Right ventricle myocardium superior (tissue), 1 donor: ENCODE data around the gene AHCYL1. TPM values are rescaled to one million over a fixed set of nuclear protein-coding genes. Genes with fewer than 3 reads are reported as not detected.

Experiments
- ATAC-seq: fragments of 200-7000 bp; cut with Tn5 transposase; one replicate; pipeline ENCODE4 v1.9.1; 2020; ENCODE audit warnings: mild to moderate bottlenecking; ENCODE audit not compliant: poor library complexity
- DNase-seq: peaks from one replicate; pipeline ENCODE4 v3.0.0-alpha.2; 2020
- intact Hi-C: fragments of 100-400 bp; cut with DNase I; formaldehyde crosslinking; loops from one replicate; pipeline ENCODE4 v1.11.2; 2022
- total RNA-seq: library from RNA; stranded (reverse); fragmentation: NEBNext Ultra II Directional; extraction: Animal tissue kit (Norgen Biotek cat#: 25700); gene quantifications from one replicate; pipeline ENCODE4 v1.2.1, GENCODE V29; 2021
- donor health status: DM: no; HTN: yes; CAD: no; lungs with severe emphysema.

AHCYL1 gene
- total RNA-seq, 1 donor from 2014 or later = 39.8 TPM

DNA sequence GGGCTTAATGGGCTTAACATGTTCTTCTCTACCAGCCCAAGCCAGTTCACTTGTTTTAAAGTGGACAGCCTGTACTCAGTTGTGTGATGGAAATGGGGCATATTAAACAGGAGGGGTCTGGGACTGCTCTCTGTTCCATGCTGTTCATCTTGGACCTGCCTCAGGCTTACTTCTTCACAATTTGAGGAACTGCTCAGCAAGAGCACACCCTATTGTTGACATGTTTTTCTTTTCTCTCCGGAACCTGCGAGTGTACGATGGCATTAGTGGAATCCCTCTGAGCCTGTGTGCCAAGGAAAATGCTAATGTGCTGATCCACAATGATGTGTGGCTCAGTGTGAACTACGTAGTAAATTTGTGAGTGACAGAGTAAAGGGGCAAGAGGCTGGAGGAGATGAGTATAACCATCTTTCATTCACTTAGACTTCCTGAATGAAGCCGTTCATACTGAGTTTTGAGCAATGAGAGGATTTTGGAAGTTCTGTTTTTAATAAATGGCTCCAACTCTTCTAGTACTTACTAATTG is 6.9 kb downstream of the AHCYL1 start:
- ATAC-seq = no peak

GRCh38 chr1:109993885-109994284 is 9.3 kb downstream of the AHCYL1 start:
- DNase-seq (no peak), ATAC-seq (no peak)
- intact Hi-C loops = no loop called here

More for the DNA sequence above, 6.9 kb downstream of the AHCYL1 start:
- DNase-seq = no peak
- intact Hi-C loops = no loop called here

- intact Hi-C loops = no loop called here
These were observed 10.1 kb downstream of the AHCYL1 start for GRCh38 chr1:109994654-109995053.

DNA sequence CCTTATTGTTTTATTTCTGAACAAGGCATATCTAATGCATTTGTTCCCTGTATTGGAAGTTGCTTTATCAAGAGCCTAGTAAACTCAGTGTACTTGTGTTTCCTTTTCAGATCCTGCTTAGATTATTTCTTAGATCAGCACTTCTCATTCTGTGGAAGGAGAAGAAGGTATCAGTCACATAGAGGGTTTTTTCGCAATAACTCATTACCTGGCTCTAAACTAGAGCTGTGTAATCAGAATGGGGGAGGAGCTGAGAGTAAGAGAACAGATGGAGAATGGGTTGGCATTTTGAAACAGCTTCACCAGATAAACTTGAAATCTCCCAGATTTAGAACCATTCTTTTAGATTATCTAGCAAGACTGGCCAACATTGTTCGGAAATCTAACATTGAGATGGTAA is 11.0 kb downstream of the AHCYL1 start:
- no peak for DNase-seq

More at GRCh38 chr1:109994654-109995053, 10.1 kb downstream of the AHCYL1 start:
- DNase-seq = no peak
- no peak for ATAC-seq

DNA sequence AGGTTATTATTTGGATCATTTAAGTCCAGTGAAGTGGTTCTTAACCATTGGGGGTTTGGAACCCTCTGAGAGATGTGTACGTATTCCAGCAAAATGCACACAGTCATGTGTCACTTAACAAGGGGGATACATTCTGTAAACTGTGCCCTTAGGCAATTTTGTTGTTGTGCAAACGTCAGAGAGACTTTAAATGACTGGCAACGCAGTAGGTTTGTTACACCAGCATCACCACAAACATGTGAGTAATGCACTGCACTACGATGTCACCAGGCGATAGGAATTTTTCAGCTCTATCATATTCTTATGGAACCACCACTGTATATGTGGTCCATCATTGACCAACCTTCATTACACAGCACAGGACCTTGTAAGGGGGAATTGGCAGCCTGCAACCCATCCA is 11.9 kb downstream of the AHCYL1 start:
- ATAC-seq = no peak
- DNase-seq = no peak
- intact Hi-C loops = no loop called here

More for the DNA sequence above, 11.0 kb downstream of the AHCYL1 start:
- intact Hi-C loops = no loop called here
- no peak for ATAC-seq

- intact Hi-C loops = no loop called here
- peak; percentile 32 for ATAC-seq
These were observed 12.8 kb downstream of the AHCYL1 start for GRCh38 chr1:109997204-109997866.

GRCh38 chr1:109997867-109998229 is 13.3 kb downstream of the AHCYL1 start:
- DNase-seq (no peak), ATAC-seq (no peak)
- intact Hi-C loops = no loop called here

More at GRCh38 chr1:109997204-109997866, 12.8 kb downstream of the AHCYL1 start:
- no peak for DNase-seq

- intact Hi-C loops = no loop called here
- no peak for DNase-seq
These were observed 18.1 kb downstream of the AHCYL1 start for GRCh38 chr1:110002695-110003094.

DNA sequence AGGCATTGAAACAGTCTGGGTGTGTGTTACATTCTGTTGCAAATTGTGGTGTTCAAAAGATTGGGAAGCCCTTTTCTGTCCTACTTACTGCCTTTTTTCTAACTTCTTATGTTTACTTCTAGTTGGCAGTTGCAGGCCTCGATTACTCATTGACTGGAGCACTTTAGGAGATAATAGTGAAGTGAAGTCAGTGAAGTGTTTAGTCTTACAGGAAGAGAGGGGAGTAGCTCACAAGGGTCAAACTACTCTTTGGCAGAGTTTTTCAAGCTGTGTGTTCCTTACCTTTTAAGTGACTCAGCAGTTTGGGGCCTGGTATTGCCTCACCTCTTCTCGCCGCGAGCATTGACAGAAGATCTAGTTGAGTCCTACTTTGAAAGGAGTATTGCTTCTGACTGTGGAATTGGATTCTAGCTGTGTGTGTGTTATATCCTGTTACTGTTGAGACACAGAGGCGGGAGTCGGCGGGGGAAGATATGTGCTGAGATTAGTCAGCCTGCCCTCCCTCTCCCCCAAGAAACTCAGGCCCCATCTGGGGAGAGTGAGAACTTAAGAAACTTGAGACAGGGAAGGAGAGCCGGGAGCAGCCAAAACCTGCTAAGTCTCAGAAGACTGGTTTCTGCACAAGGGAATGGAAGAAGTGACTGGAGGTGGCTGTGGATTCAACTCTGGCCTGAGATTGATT is 19.3 kb downstream of the AHCYL1 start:
- peak; percentile 64 for DNase-seq
- peak; percentile 69 for ATAC-seq
- intact Hi-C loops = no loop called here

More at GRCh38 chr1:110002695-110003094, 18.1 kb downstream of the AHCYL1 start:
- no peak for ATAC-seq

- intact Hi-C loops = no loop called here
- ATAC-seq = no peak
- DNase-seq = no peak
These were observed 20.0 kb downstream of the AHCYL1 start for GRCh38 chr1:110004583-110004982.

DNA sequence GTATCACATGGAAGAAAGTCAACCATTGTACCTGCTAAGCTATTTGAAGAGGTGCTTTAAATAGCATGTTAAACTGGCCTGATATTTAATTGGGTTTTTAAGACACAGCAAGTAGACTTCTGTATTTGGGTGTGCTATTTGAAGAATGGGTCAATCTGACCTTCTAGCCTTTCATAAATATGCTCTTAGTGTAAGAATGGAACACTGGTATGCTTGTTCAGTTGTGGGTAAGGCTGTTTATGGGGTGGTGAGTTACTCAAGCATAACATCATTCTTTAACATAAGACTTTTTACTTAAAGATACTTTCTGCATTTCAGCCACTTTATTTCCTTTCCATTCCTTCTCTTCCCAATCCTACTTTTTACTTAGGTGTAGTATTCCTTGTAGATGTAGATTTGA is 21.4 kb downstream of the AHCYL1 start:
- ATAC-seq = peak; percentile 17
- intact Hi-C loops = no loop called here
- DNase-seq = no peak

DNA sequence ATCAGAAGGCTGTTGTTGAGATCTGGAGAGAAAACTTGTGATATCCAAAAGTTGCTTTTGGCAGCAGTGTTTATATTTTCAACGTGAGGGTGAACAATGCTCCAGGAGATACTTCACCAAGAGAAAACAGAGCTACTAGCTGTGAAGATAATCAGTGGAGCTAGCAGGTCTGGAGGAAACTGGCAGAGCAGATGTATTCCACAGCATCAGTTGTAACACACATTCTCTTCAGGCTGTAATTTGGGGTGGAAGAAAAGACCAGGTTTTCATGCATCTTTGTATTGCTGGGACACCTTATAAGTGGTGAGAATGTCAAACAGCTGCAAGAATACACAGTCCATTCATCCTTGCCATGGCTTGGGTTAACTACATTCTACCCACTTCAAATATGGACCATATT is 22.0 kb downstream of the AHCYL1 start:
- DNase-seq = no peak
- intact Hi-C loops = no loop called here
- ATAC-seq = no peak

- no peak for DNase-seq
- peak; percentile 41 for ATAC-seq
- intact Hi-C loops = no loop called here
These were observed 22.7 kb downstream of the AHCYL1 start for GRCh38 chr1:110007046-110007830.

DNA sequence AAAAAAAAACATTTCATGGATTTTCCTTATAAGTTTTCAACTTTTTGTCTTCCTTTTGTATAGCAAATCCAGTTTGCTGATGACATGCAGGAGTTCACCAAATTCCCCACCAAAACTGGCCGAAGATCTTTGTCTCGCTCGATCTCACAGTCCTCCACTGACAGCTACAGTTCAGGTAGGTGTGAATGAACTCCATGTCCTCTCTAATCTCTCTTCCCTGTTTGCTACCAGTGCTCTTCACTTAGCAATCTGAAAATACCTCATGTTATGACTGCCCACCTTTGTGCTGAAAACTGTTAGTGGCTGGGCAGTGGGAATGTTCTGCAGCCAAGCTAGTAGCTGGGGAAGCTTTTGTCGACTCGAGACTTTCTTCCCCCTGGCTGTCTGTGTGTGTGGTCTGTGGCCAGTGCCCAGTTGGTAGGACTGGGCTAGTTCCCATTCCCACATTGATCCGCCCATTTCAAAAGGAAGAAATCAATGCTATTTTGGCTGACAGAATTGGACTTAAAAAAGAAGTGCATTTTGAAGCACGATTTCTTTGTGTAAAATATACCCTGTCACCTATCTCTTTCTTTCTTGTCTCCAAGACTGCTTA is 24.5 kb downstream of the AHCYL1 start:
- intact Hi-C loops = no loop called here
- no peak for DNase-seq
- no peak for ATAC-seq

DNA sequence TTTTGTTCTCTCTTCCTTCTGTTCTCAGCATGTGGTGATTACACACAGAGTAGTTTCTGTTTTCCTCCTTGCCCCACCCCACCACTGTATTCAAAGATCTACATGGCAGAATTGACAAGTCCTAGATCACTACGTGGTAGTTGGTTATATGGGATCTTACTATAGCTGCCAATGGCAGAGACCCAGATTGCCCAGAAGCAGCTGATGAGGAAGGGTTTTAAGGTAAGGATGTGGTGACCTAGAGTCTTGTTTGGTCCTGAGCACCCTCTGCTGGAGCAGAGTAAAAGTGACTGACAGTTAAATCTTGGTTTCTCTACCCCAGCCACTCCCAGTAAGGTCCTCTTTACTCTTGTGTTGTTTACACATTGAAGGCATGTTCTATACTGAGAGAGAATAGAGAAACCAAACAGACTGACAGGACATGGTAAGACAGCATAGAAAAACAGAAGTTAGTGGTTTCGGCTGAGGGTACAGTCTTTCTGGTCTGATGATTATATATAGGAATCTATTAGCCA is 27.0 kb downstream of the AHCYL1 start:
- intact Hi-C loops = no loop called here
- no peak for DNase-seq
- ATAC-seq = peak; percentile 71

DNA sequence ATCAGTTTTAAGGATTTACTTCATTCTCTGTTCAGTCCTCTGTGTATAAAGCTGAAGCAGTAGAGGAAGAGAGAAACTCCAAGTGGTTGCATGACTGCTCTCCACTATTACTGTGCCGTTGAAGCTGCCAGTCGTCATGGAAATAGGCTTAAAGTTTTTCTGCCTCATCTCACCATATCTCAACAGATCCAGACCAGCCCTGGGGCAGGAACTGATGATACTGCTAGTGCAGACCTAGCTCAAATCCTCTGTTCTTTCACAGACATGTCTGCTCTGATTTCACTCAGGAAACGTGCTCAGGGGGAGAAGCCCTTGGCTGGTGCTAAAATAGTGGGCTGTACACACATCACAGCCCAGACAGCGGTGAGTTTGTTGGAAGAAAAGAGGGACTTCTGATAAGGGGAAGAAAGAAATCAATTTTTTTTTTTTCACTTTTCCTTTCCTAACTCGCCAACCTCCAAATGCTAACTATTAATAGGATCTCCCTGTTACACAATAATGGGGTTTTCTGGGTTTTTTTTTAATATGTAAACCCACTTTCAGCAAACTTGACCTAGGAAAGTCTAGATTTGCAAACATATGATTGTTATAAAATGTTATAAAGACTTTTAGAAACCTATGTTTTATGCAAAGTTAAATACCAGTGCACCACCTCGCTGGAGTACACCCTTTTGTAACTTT is 27.7 kb downstream of the AHCYL1 start:
- intact Hi-C loops = no loop called here
- DNase-seq (no peak), ATAC-seq (no peak)

GRCh38 chr1:110017792-110018191 is 33.2 kb downstream of the AHCYL1 start:
- ATAC-seq (no peak), DNase-seq (no peak)
- intact Hi-C loops = no loop called here

- intact Hi-C loops = no loop called here
- DNase-seq (no peak), ATAC-seq (no peak)
These were observed 33.8 kb downstream of the AHCYL1 start for GRCh38 chr1:110018396-110018795.
